SKM-1 treated with dmso at 0.1 percent for 144 hours (cell line): ENCODE measurements around the gene PROX2.

Experiments
- DNase-seq: peaks from one replicate; lab custom pipeline; 2025; ENCODE audit not compliant: unreplicated experiment; lab: John Stamatoyannopoulos, UW

Gene PROX2

GRCh38 chr14:74875941-74876913, at the start of gene PROX2:
Gene PROX2 (minus strand): TSS chr14:74876145. CDS start chr14:74863834, 12,311 bp downstream.
- no peak for DNase-seq

GRCh38 chr14:74924061-74924460, 48.1 kb upstream of the PROX2 start:
- DNase-seq, result no peak

GRCh38 chr14:74922752-74923401, 46.9 kb upstream of the PROX2 start, which contains the start of gene RPS6KL1:
Gene RPS6KL1 (minus strand): TSS chr14:74923260. CDS start chr14:74921541, 1,719 bp downstream.
- DNase-seq, result peak; percentile 14

- no peak for DNase-seq
Measured at GRCh38 chr14:74921987-74922751, 46.2 kb upstream of the PROX2 start.

GRCh38 chr14:74921053-74921620, 45.2 kb upstream of the PROX2 start:
- DNase-seq, result no peak

GRCh38 chr14:74920281-74920680, 44.3 kb upstream of the PROX2 start:
- DNase-seq, result no peak

GRCh38 chr14:74919421-74920165, 43.6 kb upstream of the PROX2 start:
- DNase-seq, result no peak

GRCh38 chr14:74918380-74918779, 42.4 kb upstream of the PROX2 start:
- no peak for DNase-seq

- DNase-seq, result no peak
Measured at GRCh38 chr14:74917646-74918081, 41.7 kb upstream of the PROX2 start.

GRCh38 chr14:74917178-74917543, 41.2 kb upstream of the PROX2 start:
- no peak for DNase-seq

GRCh38 chr14:74915826-74916225, 39.9 kb upstream of the PROX2 start:
- no peak for DNase-seq

- no peak for DNase-seq
Measured at GRCh38 chr14:74915426-74915825, 39.5 kb upstream of the PROX2 start.

GRCh38 chr14:74913986-74914573, 38.1 kb upstream of the PROX2 start:
- no peak for DNase-seq

- DNase-seq, result no peak
Measured at GRCh38 chr14:74913393-74913910, 37.5 kb upstream of the PROX2 start.

GRCh38 chr14:74912801-74913200, 36.9 kb upstream of the PROX2 start:
- DNase-seq, result no peak

- DNase-seq, result no peak
Measured at GRCh38 chr14:74912111-74912510, 36.2 kb upstream of the PROX2 start.

- DNase-seq, result no peak
Measured at GRCh38 chr14:74911704-74912103, 35.8 kb upstream of the PROX2 start.

GRCh38 chr14:74911221-74911620, 35.3 kb upstream of the PROX2 start:
- no peak for DNase-seq

GRCh38 chr14:74910556-74910955, 34.6 kb upstream of the PROX2 start:
- DNase-seq, result no peak

GRCh38 chr14:74909911-74910310, 34.0 kb upstream of the PROX2 start:
- DNase-seq, result no peak
